ENCODE measurements around the gene CX3CL1.

Gene CX3CL1

DNA sequence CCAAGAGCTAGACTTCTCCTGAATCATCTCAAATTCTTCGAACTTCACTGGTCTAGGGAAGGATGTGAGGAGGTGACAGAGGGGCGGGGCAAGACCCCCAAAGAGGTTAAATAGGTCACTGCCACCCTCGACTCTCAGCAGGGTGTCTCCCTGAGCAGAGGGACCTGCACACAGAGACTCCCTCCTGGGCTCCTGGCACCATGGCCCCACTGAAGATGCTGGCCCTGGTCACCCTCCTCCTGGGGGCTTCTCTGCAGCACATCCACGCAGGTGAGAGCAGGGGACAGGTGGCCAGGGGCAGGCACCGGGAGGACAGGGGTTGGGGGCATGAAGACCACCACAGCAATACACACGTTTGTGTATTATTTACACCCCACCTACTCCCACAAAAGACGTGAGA, 41.4 kb downstream of the CX3CL1 start:
- Histone ChIP-seq H3K4me3 (ENCODE audit: insufficient read depth, low read depth, low read length) (no peak overlapping the region), H3K9me3 (ENCODE audit: control insufficient read depth, low read length) (no peaks in the 10 kb centered on the region), H3K4me1 (ENCODE audit: control insufficient read depth, insufficient read depth, low read length) (peaks cover 14% of the 10 kb centered on the region), H3K36me3 (ENCODE audit: control insufficient read depth, insufficient read depth, low read length) (no peaks in the 10 kb centered on the region), H3K27me3 (ENCODE audit: control insufficient read depth, insufficient read depth, low read length, poor library complexity, severe bottlenecking) (no peaks in the 10 kb centered on the region), H3K27ac (ENCODE audit: insufficient read depth, low read depth, low read length, poor library complexity, severe bottlenecking) (no peak overlapping the region)
- 89 to 91% methylated on average over 6 to 7 of the region's 7 CpGs for WGBS, 2 experiments

DNA sequence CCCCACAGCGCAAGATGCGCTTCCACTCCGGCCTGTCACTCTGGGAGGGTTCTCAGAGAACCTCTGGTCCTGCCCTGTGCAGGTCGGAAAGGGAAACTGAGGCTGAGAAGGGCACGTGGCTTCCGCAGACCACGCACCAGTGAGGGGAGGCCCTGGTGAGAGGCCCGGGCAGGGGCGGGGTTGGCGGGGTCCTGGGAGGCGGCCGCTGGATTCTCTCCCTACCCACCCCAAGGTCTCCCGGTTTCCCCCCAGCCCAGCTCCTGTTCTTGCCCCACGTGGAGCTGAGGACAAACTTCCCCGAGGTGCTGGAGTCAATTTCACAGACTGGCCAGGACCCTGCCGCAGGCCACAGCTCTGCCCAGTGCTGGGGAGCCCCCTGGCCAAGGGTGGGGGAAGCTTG, 43.8 kb downstream of the CX3CL1 start:
- no peaks in the 10 kb centered on the region for H3K9me3 ChIP-seq (ENCODE audit: control insufficient read depth, low read length)
- WGBS, 2 experiments = 93 to 94% methylated on average over 16 of the region's 16 CpGs
- no peak overlapping the region for H3K27ac ChIP-seq (ENCODE audit: insufficient read depth, low read depth, low read length, poor library complexity, severe bottlenecking)
- peaks cover 18% of the 10 kb centered on the region for H3K4me1 ChIP-seq (ENCODE audit: control insufficient read depth, insufficient read depth, low read length)
- no peaks in the 10 kb centered on the region for H3K27me3 ChIP-seq (ENCODE audit: control insufficient read depth, insufficient read depth, low read length, poor library complexity, severe bottlenecking)
- H3K36me3 ChIP-seq (ENCODE audit: control insufficient read depth, insufficient read depth, low read length) = no peaks in the 10 kb centered on the region
- H3K4me3 ChIP-seq (ENCODE audit: insufficient read depth, low read depth, low read length) = no peak overlapping the region

DNA sequence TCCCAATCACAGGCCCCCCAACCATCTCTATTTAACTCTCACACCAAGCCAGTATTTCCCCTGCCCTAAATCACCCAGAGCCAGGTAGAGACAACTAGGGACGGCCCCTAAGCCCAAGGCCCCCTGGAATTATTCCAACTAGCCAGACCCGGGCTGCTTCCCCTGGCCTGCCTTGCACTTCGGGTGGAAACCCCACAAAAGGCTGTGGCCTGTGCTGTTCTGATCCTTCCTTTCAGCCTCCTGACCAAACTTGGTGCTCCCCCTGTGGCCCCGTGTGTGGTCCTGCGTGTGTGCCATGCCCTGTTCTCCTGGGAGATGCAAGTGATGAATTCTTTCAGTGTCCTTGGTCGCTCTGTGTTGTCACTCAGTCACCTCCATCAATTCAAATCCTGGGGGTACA, 47.2 kb downstream of the CX3CL1 start:
- Histone ChIP-seq H3K4me3 (ENCODE audit: insufficient read depth, low read depth, low read length) (no peak overlapping the region), H3K27ac (ENCODE audit: insufficient read depth, low read depth, low read length, poor library complexity, severe bottlenecking) (no peak overlapping the region), H3K36me3 (ENCODE audit: control insufficient read depth, insufficient read depth, low read length) (no peaks in the 10 kb centered on the region), H3K9me3 (ENCODE audit: control insufficient read depth, low read length) (no peaks in the 10 kb centered on the region), H3K27me3 (ENCODE audit: control insufficient read depth, insufficient read depth, low read length, poor library complexity, severe bottlenecking) (no peaks in the 10 kb centered on the region), H3K4me1 (ENCODE audit: control insufficient read depth, insufficient read depth, low read length) (peaks cover 18% of the 10 kb centered on the region)
- 78 to 83% methylated on average over 6 of the region's 6 CpGs for WGBS, 2 experiments

DNA sequence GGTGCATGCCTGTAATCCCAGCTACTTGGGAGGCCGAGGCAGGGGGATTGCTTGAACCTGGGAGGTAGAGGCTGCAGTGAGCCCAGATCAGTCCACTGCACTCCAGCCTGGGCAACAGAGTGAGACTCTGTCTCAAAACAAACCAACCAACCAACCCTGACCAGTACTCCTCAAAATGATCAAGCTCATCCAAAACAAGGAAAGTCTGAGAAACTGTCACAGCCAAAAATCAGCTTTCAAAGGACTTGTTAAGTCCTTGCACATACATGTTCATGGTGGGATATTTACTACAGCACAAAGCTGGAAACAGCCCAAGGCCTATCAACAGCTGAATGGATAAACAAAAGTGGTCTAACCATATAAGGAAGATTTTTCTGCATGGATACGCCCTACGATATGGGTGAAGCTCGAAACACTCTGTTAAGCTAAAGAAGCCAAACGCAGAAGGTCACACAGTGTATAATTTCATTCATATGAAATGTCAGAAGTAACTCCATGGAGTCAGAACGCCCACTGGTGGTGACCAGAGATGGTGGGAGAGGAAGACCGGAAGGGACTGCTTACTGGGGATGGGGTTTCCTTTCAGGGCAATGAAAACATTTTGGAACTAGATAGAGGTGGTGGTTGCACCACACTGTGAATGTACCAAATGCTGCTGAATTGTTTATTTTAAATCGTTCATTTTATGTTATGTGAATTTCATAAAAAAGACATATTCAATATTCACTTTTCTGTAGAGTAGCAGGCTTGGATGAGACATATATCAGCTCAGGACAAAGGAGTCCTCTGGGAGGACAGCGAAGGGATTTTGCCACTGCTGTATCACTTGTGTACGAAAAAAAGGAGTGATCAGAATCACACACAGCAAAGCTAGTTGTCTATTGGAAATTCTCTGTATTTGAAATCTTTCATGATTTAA, 50.0 kb downstream of the CX3CL1 start:
- WGBS, 2 experiments = 73 to 75% methylated on average over 9 of the region's 10 CpGs
- Histone ChIP-seq H3K27ac (ENCODE audit: insufficient read depth, low read depth, low read length, poor library complexity, severe bottlenecking) (no peak overlapping the region), H3K27me3 (ENCODE audit: control insufficient read depth, insufficient read depth, low read length, poor library complexity, severe bottlenecking) (no peaks in the 10 kb centered on the region), H3K36me3 (ENCODE audit: control insufficient read depth, insufficient read depth, low read length) (no peaks in the 10 kb centered on the region), H3K4me3 (ENCODE audit: insufficient read depth, low read depth, low read length) (no peak overlapping the region), H3K9me3 (ENCODE audit: control insufficient read depth, low read length) (no peaks in the 10 kb centered on the region), H3K4me1 (ENCODE audit: control insufficient read depth, insufficient read depth, low read length) (peaks cover 8% of the 10 kb centered on the region)

DNA sequence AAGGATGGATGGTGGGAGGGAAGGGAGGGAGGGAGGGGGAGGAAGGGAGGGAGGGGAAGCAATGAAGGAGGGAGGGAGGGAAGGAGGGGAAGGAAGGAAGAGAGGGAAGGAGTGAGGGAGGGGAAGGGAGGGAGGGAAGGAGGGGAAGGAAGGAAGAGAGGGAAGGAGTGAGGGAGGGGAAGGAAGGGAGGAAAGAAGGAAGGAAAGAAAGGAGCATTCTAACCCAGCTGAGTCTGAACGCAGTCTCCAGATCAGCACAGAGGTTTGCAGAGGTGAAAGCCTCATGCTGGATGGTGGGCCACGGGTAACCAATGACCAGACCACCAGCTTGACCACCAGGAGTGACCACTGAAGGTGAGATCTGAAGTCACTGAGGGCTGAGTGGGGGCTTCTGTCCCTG, 50.9 kb downstream of the CX3CL1 start:
- peaks cover 5% of the 10 kb centered on the region for H3K4me1 ChIP-seq (ENCODE audit: control insufficient read depth, insufficient read depth, low read length)
- H3K27me3 ChIP-seq (ENCODE audit: control insufficient read depth, insufficient read depth, low read length, poor library complexity, severe bottlenecking) = no peaks in the 10 kb centered on the region
- WGBS, 2 experiments = 89 to 90% methylated on average over 2 of the region's 2 CpGs
- no peaks in the 10 kb centered on the region for H3K9me3 ChIP-seq (ENCODE audit: control insufficient read depth, low read length)
- no peaks in the 10 kb centered on the region for H3K36me3 ChIP-seq (ENCODE audit: control insufficient read depth, insufficient read depth, low read length)
- H3K27ac ChIP-seq (ENCODE audit: insufficient read depth, low read depth, low read length, poor library complexity, severe bottlenecking) = no peak overlapping the region
- H3K4me3 ChIP-seq (ENCODE audit: insufficient read depth, low read depth, low read length) = no peak overlapping the region

DNA sequence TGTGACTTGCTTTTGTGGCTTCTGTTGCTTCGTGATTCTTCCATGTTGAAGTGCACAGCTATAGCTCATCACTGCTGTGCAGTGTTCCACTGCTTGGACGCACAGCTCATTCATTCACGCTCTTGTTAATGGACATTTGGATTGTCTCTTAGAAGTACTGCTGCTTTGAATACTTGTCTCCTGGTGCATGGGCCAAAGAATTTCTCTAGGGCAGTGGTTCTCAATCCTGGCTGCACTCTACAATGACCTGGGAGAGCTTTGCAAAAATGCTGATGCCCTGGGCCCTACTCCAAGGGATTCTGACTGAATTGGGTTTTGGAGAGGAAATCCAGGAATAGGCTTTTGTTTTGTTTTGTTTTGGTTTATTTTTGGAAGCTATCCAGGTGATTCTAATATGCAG, 52.3 kb downstream of the CX3CL1 start:
- Histone ChIP-seq H3K27me3 (ENCODE audit: control insufficient read depth, insufficient read depth, low read length, poor library complexity, severe bottlenecking) (no peaks in the 10 kb centered on the region), H3K9me3 (ENCODE audit: control insufficient read depth, low read length) (no peaks in the 10 kb centered on the region), H3K4me1 (ENCODE audit: control insufficient read depth, insufficient read depth, low read length) (no peaks in the 10 kb centered on the region), H3K27ac (ENCODE audit: insufficient read depth, low read depth, low read length, poor library complexity, severe bottlenecking) (no peak overlapping the region), H3K4me3 (ENCODE audit: insufficient read depth, low read depth, low read length) (no peak overlapping the region), H3K36me3 (ENCODE audit: control insufficient read depth, insufficient read depth, low read length) (no peaks in the 10 kb centered on the region)
- WGBS, 2 experiments = 95 to 96% methylated on average over 3 of the region's 3 CpGs

DNA sequence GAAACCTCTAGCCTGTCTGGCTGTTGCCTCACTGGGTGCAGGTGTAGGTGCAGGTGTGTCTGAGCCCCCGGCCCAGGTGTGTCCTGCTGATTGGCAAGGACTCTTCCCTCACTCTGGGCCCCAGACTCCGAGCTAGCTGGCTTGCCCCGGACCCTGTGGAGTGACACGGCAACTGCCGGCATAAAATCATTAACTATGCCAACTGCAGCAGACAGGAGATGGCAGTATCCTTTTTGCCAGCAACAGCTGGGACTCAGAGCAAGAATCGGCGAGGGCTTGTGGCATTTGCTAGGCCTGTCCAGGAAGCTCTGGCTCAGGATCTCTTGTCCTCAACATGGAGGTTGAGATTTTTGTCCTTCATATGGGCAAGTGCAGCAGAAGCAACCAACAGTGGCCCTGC, 54.1 kb downstream of the CX3CL1 start:
- Histone ChIP-seq H3K27me3 (ENCODE audit: control insufficient read depth, insufficient read depth, low read length, poor library complexity, severe bottlenecking) (no peaks in the 10 kb centered on the region), H3K36me3 (ENCODE audit: control insufficient read depth, insufficient read depth, low read length) (peaks cover 15% of the 10 kb centered on the region), H3K27ac (ENCODE audit: insufficient read depth, low read depth, low read length, poor library complexity, severe bottlenecking) (no peak overlapping the region), H3K9me3 (ENCODE audit: control insufficient read depth, low read length) (no peaks in the 10 kb centered on the region), H3K4me3 (ENCODE audit: insufficient read depth, low read depth, low read length) (no peak overlapping the region), H3K4me1 (ENCODE audit: control insufficient read depth, insufficient read depth, low read length) (no peaks in the 10 kb centered on the region)
- 94 to 95% methylated on average over 7 of the region's 7 CpGs for WGBS, 2 experiments

DNA sequence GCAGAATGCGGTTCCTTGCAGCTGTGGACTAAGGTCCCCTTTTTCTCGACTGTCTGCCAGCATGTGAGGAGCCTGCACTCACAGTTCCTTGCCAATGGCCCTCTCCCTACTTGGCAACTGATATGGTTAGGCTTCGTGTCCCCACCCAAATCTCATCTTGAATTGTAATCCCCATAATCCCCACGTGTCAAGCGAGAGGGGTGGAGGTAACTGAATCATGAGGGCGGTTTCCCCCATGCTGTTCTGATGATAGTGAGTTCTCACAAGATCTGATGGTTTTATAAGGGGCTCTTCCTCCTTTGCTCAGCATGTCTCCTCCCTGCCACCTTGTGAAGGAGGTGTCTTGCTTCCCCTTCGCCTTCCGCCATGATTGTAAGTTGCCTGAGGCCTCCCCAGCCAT, 55.0 kb downstream of the CX3CL1 start:
- WGBS, 2 experiments = 91 to 98% methylated on average over 8 of the region's 8 CpGs
- H3K4me3 ChIP-seq (ENCODE audit: insufficient read depth, low read depth, low read length) = no peak overlapping the region
- no peaks in the 10 kb centered on the region for H3K4me1 ChIP-seq (ENCODE audit: control insufficient read depth, insufficient read depth, low read length)
- H3K36me3 ChIP-seq (ENCODE audit: control insufficient read depth, insufficient read depth, low read length) = peaks cover 21% of the 10 kb centered on the region
- no peak overlapping the region for H3K27ac ChIP-seq (ENCODE audit: insufficient read depth, low read depth, low read length, poor library complexity, severe bottlenecking)
- H3K27me3 ChIP-seq (ENCODE audit: control insufficient read depth, insufficient read depth, low read length, poor library complexity, severe bottlenecking) = no peaks in the 10 kb centered on the region
- no peaks in the 10 kb centered on the region for H3K9me3 ChIP-seq (ENCODE audit: control insufficient read depth, low read length)

DNA sequence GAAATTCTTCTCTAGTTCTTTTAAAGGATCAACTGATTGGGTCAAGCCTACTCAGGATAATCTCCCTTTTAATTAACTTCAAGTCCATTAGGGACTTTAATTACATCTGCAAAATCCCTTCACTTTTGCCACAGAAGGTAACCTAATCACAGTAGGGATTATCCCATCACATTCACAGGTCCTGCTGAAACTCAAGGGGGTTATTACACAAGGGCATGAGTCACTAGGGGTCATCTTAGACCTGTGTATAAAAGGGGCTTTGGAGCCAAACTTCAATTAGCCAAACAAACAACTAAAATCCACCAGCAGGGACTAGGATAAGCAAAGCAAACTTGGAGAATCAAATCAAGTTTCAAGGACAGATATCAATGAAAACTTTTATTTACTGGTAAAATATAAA, 55.5 kb downstream of the CX3CL1 start:
- Histone ChIP-seq H3K4me1 (ENCODE audit: control insufficient read depth, insufficient read depth, low read length) (no peaks in the 10 kb centered on the region), H3K4me3 (ENCODE audit: insufficient read depth, low read depth, low read length) (no peak overlapping the region), H3K27me3 (ENCODE audit: control insufficient read depth, insufficient read depth, low read length, poor library complexity, severe bottlenecking) (no peaks in the 10 kb centered on the region), H3K27ac (ENCODE audit: insufficient read depth, low read depth, low read length, poor library complexity, severe bottlenecking) (no peak overlapping the region), H3K36me3 (ENCODE audit: control insufficient read depth, insufficient read depth, low read length) (peaks cover 27% of the 10 kb centered on the region), H3K9me3 (ENCODE audit: control insufficient read depth, low read length) (no peaks in the 10 kb centered on the region)

DNA sequence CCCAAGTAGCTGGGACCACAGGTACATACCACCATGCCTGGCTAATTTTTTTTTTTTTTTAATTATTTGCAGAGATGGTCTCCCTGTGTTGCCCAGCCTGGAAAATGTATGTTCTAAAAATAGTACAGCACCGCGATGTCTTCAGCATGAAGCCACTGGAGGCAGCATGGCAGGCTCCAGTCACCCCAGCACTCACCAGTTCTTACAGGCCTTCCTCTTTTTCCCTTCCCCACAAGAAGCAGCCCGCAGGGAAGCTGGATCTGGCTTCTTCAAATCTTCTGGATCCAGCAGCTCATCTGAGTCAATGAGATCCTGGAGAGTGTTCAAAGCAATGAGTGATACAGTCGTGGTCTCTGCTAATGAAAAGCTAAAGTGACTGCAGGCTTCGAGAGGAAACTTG, 58.7 kb downstream of the CX3CL1 start:
- Histone ChIP-seq H3K4me1 (ENCODE audit: control insufficient read depth, insufficient read depth, low read length) (no peaks in the 10 kb centered on the region), H3K27me3 (ENCODE audit: control insufficient read depth, insufficient read depth, low read length, poor library complexity, severe bottlenecking) (no peaks in the 10 kb centered on the region), H3K4me3 (ENCODE audit: insufficient read depth, low read depth, low read length) (no peak overlapping the region), H3K36me3 (ENCODE audit: control insufficient read depth, insufficient read depth, low read length) (peaks cover 48% of the 10 kb centered on the region), H3K27ac (ENCODE audit: insufficient read depth, low read depth, low read length, poor library complexity, severe bottlenecking) (no peak overlapping the region), H3K9me3 (ENCODE audit: control insufficient read depth, low read length) (no peaks in the 10 kb centered on the region)
- 92 to 98% methylated on average over 5 of the region's 5 CpGs for WGBS, 2 experiments

Measured in ectodermal cell (in vitro differentiated cells).